HG02884 (cell line): ENCODE results near the gene TATDN3.
"Not testable (repeated sequence)": the region's sequence is repeated elsewhere in the genome, so short reads cannot be mapped to it uniquely, and the experiment has no call there.

ENCODE experiments used
- ATAC-seq: cut with Tn5 transposase; IDR thresholded peaks from one replicate; pipeline ENCODE4 v1.9.1; 2021; ENCODE audit warnings: mild to moderate bottlenecking, moderate library complexity; ENCODE audit not compliant: unreplicated experiment

Gene TATDN3

DNA sequence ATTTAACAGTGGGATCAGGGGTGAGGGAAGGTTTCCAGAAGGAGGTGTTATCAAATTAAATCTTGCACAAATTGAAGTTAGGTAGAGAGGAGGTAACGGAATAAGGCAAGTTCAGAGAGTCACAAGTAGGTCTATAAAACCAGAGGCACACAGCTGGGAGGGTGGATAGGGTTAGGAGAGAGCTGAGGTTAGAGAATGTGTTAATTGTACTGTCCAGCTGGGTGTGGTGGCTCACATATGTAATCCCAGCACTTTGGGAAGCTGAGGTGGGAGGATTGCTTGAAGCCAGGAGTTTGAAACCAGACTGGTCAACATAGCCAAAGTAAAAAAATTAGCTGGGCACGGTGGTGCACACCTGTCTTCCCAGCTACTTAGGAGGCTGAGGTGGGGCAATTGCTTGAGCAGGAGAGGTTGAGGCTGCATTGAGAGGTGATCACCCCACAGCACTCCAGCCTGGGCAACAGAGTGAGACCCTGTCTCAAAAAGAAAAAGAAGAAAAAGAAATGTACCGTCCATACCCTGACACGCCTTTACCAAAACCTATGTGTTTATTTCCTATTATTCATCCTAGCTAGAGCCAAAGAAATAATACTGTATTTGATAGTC, 35.6 kb downstream of the TATDN3 start:
- no peak for ATAC-seq

DNA sequence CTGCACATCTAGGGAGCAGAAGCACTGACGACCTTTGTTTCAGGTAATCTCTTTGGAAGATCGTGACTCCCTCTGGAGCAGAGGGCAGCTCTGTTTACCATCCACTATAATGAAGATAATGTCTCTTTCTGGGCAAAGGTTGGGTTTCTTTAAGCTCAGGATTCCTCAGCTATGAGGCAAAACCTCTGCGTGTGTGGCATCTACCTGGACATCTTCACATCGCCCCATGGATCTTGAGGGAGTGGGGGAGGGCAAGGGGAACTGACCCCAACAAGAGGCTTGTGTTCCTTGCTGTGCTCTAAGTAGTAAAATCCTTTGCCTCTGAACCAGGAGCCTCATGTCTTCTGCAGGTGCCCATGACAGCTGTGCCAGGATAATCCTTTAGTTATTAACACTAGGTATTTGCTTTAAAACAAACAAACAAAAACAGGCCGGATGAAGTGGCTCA, 36.2 kb downstream of the TATDN3 start:
- ATAC-seq = no peak

DNA sequence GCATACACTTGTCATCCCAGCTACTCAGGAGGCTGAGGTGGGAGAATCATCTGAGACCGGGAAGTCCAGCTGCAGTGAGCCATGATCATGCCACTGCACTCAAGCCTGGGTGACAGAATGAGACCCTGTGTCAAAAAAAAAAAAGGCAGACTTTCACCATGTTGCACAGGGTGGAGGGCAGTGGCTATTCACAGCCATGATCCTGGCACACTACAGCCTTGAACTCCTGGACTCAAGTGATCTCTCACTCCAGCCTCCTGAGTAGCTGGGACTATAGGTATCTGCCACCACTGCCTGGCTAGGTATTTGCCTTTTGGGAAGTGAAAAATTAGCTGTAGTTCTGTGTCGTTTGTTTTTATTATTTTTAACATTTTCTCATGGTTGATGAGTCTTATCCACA, 36.7 kb downstream of the TATDN3 start:
- no peak for ATAC-seq

DNA sequence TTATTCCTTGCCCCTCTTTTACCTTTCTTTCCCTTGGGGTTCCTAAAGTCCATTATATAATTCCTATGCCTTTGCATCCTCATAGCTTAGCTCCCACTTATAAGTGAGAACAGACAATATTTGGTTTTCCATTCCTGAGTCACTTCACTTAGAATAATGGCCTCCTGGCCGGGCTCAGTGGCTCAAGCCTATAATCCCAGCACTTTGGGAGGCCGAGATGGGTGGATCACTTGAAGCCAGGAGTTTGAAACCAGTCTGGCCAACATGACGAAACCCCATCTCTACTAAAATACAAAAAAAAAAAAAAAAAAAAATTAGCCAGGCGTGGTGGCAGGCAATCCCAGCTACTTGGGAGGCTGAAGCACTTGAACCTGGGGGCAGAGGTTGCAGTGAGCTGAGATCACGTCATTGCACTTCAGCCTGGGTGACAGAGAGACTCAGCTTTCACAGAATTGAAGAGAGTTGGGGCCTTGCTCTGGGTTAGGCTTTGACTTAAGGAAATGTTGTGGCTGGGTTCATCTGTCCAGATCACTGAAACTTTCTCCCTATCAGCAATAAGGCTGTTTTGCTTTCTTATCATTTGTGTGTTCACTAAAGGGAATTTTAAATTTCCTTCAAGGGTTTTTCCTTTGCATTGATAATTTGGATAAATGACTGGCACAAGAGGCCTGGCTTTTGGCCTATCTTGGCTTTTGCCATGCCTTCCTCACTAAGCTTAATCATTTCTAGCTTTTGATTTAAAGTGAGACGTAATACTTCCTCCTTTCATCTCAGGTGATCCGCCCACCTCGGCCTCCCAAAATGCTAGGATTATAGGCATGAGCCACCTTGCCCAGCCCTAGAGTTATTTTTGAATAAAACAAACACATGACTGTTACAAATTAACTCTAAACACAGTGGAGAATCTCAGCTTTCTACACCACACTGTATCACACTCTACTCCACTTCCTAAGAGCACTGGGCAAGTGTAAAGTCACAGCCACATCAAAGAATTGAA, 41.8 kb downstream of the TATDN3 start:
- ATAC-seq = peak; percentile 68

DNA sequence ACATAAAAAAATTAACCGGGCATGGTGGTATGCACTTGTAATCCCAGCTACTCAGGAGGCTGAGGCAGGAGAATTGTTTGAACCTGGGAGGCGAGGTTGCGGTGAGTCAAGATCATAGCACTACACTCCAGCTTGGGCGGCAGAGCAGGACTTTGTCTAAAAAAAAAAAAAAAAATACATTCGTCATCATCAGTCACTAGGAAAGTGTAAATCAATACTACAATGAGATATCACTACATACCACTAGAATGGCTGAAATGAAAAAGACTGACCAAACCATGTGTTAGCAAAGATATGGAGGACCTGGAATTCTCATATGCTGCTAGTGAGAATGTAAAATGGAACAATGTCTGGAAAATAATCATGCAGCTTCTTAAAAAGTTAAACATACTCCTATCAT, 46.5 kb downstream of the TATDN3 start:
- ATAC-seq = no peak

DNA sequence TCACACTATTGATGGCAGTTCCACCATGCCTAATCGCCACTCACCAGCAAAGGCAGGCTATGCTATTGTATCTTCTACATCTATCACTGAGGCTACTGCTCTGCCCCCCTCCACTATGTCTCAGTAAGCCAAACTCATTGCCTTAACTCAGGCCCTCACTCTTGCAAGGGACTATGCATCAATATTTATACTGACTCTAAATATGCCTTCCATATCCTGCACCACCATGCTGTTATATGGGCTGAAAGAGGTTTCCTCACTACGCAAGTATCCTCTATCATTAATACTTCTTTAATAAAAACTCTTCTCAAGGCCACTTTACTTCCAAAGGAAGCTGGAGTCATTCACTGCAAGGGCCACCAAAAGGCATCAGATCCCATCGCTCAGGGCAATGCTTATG, 52.8 kb downstream of the TATDN3 start:
- not testable (repeated sequence) for ATAC-seq

DNA sequence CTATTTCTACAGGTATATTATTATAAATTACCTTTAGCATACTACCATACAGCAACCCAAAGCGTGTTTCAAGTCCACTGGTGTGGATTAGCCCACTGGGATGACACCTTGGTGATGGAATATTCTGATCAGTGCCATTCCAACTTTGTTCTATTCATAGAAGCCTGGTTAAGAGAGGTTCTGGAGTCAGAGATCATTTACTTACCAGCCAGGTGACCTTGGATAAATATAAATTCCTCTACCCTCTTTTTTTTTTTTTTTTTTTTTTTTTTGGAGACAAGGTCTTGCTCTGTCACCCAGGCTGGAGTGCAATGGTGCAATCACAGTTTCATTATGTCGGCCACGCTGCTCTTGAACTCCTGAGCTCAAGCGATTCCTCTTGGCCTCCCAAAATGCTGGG, 55.9 kb downstream of the TATDN3 start, which contains the start of gene SPATA45:
SPATA45 (minus strand) TSS at position 101 of the 400 bp plus-strand sequence. CDS start 11,500 bp downstream, outside the sequence.
- ATAC-seq = no peak

DNA sequence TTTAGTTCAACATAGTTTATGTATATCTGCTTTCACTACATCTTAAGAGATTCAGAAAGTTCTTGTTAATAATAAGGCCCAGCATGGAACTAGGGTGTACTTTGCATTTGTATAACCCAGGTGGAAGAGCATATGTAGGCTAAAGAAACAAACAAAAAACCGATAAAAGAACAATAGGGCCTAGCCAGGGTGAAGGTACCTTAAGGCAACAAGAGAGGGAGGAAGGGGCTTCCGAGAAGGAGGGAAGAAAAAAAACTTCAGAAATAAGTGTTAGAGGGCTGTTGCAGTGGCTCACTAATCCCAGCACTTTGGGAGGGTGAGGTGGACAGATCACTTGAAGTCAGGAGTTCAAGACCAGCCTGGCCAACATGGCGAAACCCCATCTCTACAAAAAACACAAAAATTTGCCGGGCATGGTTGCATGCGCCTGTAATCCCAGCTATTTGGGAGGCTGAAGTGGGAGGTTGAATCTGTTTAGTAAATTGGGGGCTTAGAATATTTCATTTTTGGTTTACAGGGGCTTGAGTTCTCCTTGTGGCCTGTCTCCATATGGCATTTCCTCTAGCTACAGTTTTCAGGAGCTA, 60.5 kb downstream of the TATDN3 start:
- ATAC-seq = no peak

DNA sequence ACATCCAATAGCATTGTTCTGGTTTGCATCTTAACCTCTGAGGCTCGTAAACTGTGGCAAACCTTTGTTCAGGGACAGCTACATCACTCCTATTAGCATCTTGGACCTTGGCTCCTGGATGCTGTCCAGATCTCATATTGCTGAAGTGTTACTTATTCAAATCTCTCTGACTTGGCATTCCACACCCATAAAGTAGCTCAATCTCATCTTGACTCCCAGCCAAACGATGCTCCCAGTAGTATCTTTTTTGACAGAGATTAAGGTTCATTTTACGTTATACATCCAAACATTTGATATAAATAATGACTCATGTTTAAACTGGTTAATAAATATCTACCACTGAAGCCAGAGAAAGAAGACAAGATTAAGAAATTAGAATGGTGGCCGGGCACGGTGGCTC, 62.0 kb downstream of the TATDN3 start:
- no peak for ATAC-seq

DNA sequence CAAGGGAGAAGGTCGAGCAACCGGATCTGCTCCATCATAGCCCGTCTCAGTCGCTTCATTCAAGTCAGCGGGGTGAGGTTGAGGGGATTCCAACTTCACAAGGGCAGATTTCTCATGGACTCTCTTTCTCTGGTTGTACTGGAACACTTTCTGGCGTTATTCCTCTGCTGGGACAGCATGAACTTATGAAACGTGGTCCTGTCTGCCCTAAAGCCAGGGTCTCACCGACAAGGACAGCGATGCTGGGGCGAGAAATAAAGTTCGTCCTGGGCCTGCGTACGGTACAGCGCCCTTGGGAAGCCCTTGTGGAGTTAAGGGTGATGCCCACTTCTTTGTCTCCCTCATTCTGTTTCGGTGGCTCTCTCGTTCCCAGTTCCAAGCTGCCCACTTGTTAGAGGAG, 65.1 kb downstream of the TATDN3 start:
- no peak for ATAC-seq

DNA sequence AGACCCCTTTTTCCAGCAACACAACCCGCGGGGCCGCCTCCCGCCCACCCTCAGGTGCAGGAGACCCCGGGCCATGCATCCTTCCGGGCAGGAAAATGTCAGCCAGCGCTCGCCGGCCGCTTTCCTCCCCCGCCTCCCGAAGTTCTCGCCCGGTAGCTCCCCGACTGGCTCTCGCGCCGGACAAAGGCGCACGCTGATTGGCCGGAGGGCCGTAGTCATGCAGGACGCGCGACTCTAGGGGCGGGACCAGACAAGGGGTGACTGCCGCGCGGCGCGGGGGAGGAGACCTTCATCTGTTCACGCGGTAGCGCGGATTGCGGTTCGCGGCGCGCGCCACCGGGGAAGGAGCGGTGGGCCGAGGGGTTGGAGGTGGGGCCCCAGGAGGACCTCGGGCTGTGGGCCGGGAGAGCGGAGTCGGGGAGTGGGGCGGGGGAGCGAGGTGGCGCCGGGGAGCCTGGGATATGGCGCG, 66.3 kb downstream of the TATDN3 start, which contains the start of gene FLVCR1:
FLVCR1 (plus strand) TSS at position 284 of the 469 bp plus-strand sequence; CDS start at position 462, 178 bp downstream.
- ATAC-seq = peak; percentile 97

DNA sequence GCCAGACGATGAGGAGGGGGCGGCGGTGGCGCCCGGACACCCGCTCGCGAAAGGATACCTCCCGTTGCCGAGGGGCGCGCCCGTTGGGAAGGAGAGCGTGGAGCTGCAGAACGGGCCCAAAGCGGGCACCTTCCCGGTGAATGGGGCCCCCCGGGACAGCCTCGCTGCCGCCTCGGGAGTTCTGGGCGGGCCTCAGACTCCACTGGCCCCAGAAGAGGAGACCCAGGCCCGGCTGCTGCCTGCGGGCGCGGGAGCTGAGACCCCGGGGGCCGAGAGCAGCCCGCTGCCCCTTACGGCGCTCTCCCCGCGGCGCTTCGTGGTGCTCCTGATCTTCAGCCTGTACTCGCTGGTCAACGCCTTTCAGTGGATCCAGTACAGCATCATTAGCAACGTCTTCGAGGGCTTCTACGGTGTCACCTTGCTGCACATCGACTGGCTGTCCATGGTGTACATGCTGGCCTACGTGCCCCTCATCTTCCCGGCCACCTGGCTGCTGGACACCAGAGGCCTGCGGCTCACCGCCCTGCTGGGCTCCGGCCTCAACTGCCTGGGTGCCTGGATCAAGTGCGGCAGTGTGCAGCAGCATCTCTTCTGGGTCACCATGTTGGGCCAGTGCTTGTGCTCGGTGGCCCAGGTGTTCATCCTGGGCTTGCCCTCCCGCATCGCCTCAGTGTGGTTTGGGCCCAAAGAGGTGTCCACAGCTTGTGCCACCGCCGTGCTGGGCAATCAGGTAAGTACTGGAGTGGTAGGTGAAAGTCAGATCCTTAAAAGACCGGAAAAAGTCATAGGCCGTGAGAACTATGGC, 67.0 kb downstream of the TATDN3 start:
- peak; percentile 15 for ATAC-seq

DNA sequence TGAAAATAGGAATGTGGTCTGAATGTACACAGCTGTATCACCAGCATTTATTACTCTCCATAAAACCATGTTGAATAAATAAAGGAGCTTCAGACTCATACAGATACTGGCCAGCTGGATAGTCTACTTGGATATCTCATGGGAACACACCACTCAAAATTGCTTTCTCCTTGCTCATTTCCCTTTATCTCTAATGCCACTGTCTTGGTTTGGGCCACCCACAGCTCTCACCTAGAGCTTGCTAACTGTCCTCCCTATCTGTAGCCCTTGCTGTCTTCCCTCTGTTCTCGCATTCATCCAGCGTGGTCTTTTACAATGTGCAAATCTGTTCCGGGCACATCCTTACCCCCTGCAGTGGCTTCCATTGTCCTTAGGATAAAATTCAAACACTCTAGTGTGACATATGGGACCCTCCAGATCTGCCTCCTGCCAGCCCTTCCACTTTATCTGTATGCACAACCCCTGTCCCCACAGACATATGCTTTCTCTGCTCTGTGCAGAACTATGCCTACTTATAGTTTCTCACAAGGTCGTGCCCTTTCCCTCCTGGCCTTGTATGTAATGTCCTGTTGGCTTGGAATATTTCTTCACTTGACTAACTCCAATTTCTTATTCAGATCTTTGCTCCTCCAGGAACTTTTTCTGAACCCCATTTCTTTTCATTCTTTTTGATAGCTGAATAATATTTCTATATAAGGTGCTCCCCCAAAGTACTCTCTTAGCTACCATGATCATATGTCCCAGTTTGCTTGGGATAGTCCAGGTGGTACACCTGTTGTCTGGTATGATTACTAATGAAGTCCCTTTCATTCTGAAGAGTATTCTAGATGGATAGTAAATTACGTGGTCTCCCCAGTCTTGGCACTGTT, 69.3 kb downstream of the TATDN3 start:
- ATAC-seq = no peak

DNA sequence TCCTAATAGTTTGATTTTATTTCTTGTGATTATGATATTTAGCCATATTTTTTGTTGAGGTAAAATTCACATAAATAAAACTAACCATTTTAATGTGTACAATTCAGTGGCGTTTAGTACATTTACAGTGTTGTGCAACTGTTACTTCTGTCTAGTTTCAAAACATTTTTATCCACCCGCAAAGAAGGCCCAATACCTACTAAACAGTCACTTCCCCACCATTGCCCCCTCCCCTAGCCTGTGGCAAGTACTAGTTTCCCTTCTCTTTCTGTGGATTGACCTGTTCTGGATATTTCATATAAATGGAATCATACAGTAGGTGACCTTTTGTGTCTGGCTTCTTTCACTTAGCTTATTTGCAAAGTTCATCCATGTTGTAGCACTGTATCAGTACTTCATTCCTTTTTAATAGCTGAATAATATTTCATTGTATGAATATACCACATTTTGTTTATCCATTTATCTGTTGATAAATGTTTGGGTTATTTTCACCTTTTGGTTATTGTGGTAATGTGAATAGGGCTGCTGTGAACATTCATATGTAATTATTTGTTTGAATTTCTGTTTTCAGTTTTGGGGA, 70.5 kb downstream of the TATDN3 start:
- no peak for ATAC-seq

DNA sequence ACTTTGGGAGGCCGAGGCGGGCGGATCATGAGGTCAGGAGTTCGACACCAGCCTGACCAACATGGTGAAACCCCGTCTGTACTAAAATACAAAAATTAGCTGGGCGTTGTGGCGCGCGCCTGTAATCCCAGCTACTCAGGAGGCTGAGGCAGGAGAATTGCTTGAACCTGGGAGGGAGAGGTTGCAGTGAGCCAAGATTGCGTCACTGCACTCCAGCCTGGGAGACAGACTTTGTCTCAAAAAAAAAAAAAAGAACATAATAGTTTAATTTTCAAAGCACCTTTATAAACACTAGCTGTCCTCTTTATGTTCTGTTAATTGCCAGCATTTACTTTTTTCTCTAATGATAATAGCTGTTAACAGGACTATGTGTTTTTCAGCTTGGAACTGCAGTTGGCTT, 71.7 kb downstream of the TATDN3 start:
- not testable (repeated sequence) for ATAC-seq

DNA sequence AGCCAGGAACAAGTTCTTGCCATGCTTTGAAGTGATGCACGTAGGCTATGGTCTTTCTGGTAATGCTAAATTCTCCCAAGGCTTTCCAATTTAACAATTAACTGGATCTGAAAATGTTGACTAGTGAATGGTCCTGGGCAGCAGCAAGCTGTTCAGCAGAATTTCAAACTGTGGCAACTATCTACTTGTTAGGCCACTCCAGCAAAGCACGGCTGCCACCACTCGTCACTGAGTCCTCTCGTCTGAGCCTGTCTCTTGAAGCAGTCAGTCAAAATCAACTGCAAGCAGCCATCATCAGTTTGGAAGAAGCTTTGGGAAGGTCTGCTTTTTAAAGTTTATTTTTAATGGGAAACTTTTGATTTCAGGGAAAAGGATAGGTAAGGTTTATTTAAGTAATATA, 72.5 kb downstream of the TATDN3 start:
- no peak for ATAC-seq
